Measurements from ENCODE around the gene BTNL8. TPM values are rescaled to one million over a fixed set of nuclear protein-coding genes. Genes with fewer than 3 reads are reported as not detected.

Gene BTNL8
- total RNA-seq, 1 donor from 2014 or later = not detected

- H3K4me1 Mint-ChIP-seq (ENCODE audit: low read depth) = no peaks in the 10 kb centered on the region
- H3K36me3 Mint-ChIP-seq (ENCODE audit: low read depth) = no peaks in the 10 kb centered on the region
- no peak overlapping the region for H3K27ac Mint-ChIP-seq
- no peak overlapping the region for H3K4me3 Mint-ChIP-seq
- no peaks in the 10 kb centered on the region for H3K9me3 Mint-ChIP-seq
- DNase-seq (ENCODE audit: low spot score) = no peak
- no peaks in the 10 kb centered on the region for H3K27me3 Mint-ChIP-seq (ENCODE audit: insufficient read depth)
- intact Hi-C loops (cut with micrococcal nuclease) = no loop called here
Observed at GRCh38 chr5:180901319-180902009, 2.5 kb downstream of the BTNL8 start.

- Mint-ChIP-seq H3K27ac (no peak overlapping the region), H3K9me3 (no peaks in the 10 kb centered on the region)
- DNase-seq (ENCODE audit: low spot score) = no peak
Observed at GRCh38 chr5:180908400-180908799, 9.4 kb downstream of the BTNL8 start.

DNA sequence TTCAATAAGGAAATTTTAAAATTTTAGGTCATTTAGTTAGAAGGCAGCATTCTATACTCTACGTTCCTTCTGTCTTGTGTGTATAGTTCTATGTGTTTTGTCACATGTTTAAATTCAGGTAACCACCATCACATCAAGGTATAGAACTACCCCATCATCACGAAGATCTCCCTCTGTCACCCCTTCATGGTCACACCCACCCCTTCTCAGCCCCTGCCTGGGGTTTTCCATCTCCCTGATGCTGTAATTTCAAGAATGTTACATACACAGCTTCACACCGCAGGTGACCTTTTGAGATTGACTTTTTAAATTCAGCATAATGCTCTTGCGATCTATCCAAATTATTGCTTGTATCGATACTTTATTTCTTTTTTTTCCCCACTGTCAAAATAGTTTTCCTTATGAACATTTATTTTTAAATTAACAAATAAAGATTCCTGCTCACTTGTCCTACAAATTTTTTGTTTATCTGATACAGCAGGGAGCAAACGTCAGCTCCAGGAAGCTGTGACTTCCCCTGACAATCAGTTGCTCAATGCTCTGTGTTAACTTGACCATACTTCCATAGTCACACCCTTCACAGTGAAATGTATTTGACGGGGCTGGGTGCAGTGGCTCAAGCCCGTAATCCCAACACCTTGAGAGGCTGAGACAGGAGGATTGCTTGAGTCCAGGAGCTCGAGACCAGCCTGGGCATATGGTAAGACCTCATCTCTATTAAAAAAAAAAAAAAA is 10.2 kb downstream of the BTNL8 start:
- no peak overlapping the region for H3K4me3 Mint-ChIP-seq
- no peaks in the 10 kb centered on the region for H3K36me3 Mint-ChIP-seq (ENCODE audit: low read depth)
- peak overlapping the region; percentile 30 for H3K27ac Mint-ChIP-seq
- no peaks in the 10 kb centered on the region for H3K27me3 Mint-ChIP-seq (ENCODE audit: insufficient read depth)
- H3K9me3 Mint-ChIP-seq = no peaks in the 10 kb centered on the region
- no peaks in the 10 kb centered on the region for H3K4me1 Mint-ChIP-seq (ENCODE audit: low read depth)
- intact Hi-C loops (cut with micrococcal nuclease) = no loop called here
- DNase-seq (ENCODE audit: low spot score) = no peak

More at GRCh38 chr5:180908400-180908799, 9.4 kb downstream of the BTNL8 start:
- H3K36me3 Mint-ChIP-seq (ENCODE audit: low read depth) = no peaks in the 10 kb centered on the region
- intact Hi-C loops (cut with micrococcal nuclease) = no loop called here
- no peaks in the 10 kb centered on the region for H3K27me3 Mint-ChIP-seq (ENCODE audit: insufficient read depth)
- H3K4me1 Mint-ChIP-seq (ENCODE audit: low read depth) = no peaks in the 10 kb centered on the region
- H3K4me3 Mint-ChIP-seq = no peak overlapping the region

DNA sequence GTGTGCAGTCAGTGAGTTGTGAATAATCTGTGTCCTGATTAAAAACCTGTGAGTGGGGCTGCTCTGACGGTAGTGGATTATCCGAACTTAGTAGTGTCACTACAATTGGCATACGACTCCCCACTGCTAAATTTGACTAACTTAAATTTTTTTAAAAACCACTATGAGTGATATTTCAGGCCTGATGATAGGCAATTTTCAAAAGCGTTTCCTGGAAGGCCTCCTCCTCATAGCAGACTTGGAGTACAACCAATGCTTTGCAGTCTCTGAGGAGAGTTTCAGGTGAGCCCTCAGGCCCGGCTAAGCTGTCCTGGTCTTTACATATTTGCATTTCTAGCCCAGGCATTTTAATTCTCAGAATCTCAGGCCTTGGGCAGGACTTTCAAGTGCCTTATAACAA is 10.8 kb downstream of the BTNL8 start:
- Mint-ChIP-seq H3K9me3 (no peaks in the 10 kb centered on the region), H3K27me3 (ENCODE audit: insufficient read depth) (no peaks in the 10 kb centered on the region), H3K36me3 (ENCODE audit: low read depth) (no peaks in the 10 kb centered on the region), H3K4me1 (ENCODE audit: low read depth) (no peaks in the 10 kb centered on the region), H3K4me3 (no peak overlapping the region), H3K27ac (no peak overlapping the region)
- intact Hi-C loops (cut with micrococcal nuclease) = no loop called here
- no peak for DNase-seq (ENCODE audit: low spot score)

DNA sequence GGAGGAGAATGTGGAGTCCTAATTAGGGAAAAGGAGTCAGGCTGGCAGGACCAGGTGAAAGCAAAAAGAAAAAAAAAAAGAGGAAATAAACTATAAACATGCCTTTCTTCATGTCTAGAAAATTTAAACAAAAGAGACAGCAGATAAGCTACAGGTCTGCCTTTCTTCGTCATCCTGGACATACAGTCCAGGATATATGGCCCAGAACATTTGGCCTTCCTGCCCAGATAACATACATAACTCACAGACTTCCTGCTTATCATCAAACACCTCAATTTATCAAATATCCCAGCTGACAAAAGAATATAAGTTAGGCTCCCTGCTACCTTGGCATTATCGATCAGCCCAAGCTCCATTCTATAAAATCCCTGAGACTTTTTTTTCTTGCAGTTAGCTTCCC is 11.2 kb downstream of the BTNL8 start:
- no peak overlapping the region for H3K27ac Mint-ChIP-seq
- H3K27me3 Mint-ChIP-seq (ENCODE audit: insufficient read depth) = no peaks in the 10 kb centered on the region
- intact Hi-C loops (cut with micrococcal nuclease) = no loop called here
- H3K4me1 Mint-ChIP-seq (ENCODE audit: low read depth) = no peaks in the 10 kb centered on the region
- DNase-seq (ENCODE audit: low spot score) = no peak
- H3K36me3 Mint-ChIP-seq (ENCODE audit: low read depth) = no peaks in the 10 kb centered on the region
- H3K4me3 Mint-ChIP-seq = no peak overlapping the region
- no peaks in the 10 kb centered on the region for H3K9me3 Mint-ChIP-seq

DNA sequence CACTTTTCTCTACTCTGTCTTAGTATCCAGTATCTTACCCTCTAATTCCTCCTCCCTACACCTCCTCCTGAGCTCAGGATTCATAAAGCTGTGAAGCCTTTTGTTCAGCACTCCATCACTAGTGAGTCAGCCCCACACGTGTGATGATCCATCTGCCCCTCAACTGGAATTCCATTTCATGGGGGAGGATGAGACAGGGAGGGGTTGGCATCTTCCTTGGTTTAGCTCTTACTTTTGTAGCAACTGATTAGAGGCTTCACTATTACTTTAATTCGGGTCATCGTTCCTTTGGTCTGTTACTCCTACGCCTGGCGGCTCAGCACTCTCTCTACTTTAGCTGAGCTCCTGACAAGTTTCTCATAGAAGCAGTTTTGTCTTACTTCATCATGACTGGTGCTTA is 11.8 kb downstream of the BTNL8 start:
- no peaks in the 10 kb centered on the region for H3K4me1 Mint-ChIP-seq (ENCODE audit: low read depth)
- intact Hi-C loops (cut with micrococcal nuclease) = no loop called here
- H3K4me3 Mint-ChIP-seq = no peak overlapping the region
- H3K27ac Mint-ChIP-seq = no peak overlapping the region
- no peak for DNase-seq (ENCODE audit: low spot score)
- no peaks in the 10 kb centered on the region for H3K36me3 Mint-ChIP-seq (ENCODE audit: low read depth)
- H3K27me3 Mint-ChIP-seq (ENCODE audit: insufficient read depth) = no peaks in the 10 kb centered on the region
- no peaks in the 10 kb centered on the region for H3K9me3 Mint-ChIP-seq

- Mint-ChIP-seq H3K27me3 (ENCODE audit: insufficient read depth) (no peaks in the 10 kb centered on the region), H3K9me3 (no peaks in the 10 kb centered on the region), H3K4me1 (ENCODE audit: low read depth) (no peaks in the 10 kb centered on the region), H3K27ac (no peak overlapping the region), H3K36me3 (ENCODE audit: low read depth) (no peaks in the 10 kb centered on the region), H3K4me3 (no peak overlapping the region)
- no peak for DNase-seq (ENCODE audit: low spot score)
- intact Hi-C loops (cut with micrococcal nuclease) = no loop called here
Observed at GRCh38 chr5:180914646-180915045, 15.7 kb downstream of the BTNL8 start.

DNA sequence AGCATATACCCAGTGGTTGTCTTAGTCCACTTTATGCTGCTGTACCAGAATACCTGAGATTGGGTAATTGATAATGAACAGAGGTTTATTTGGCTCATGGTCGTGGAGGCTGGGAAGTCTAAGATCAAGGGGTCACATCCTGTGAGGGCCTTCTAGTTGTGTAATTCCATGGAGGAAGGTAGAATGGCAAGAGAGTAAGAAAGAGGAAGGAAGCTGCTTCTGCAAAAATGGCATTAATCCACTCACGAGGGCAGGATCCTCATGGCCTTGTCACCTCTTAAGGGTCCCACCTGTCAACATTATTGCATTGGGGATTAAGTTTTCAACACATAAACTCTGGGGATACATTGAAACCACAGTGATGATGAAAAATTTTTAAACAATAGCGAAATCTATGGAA is 17.0 kb downstream of the BTNL8 start:
- no peaks in the 10 kb centered on the region for H3K4me1 Mint-ChIP-seq (ENCODE audit: low read depth)
- intact Hi-C loops (cut with micrococcal nuclease) = no loop called here
- no peaks in the 10 kb centered on the region for H3K9me3 Mint-ChIP-seq
- no peak overlapping the region for H3K27ac Mint-ChIP-seq
- H3K4me3 Mint-ChIP-seq = no peak overlapping the region
- no peaks in the 10 kb centered on the region for H3K36me3 Mint-ChIP-seq (ENCODE audit: low read depth)
- no peaks in the 10 kb centered on the region for H3K27me3 Mint-ChIP-seq (ENCODE audit: insufficient read depth)
- DNase-seq (ENCODE audit: low spot score) = no peak

- peaks cover 5% of the 10 kb centered on the region for H3K9me3 Mint-ChIP-seq
- intact Hi-C loops (cut with micrococcal nuclease) = no loop called here
- H3K4me3 Mint-ChIP-seq = no peak overlapping the region
- H3K27ac Mint-ChIP-seq = no peak overlapping the region
- no peaks in the 10 kb centered on the region for H3K4me1 Mint-ChIP-seq (ENCODE audit: low read depth)
- DNase-seq (ENCODE audit: low spot score) = no peak
- H3K27me3 Mint-ChIP-seq (ENCODE audit: insufficient read depth) = peaks cover 4% of the 10 kb centered on the region
- H3K36me3 Mint-ChIP-seq (ENCODE audit: low read depth) = no peaks in the 10 kb centered on the region
Observed at GRCh38 chr5:180918380-180918779, 19.4 kb downstream of the BTNL8 start.

- peaks cover 15% of the 10 kb centered on the region for H3K9me3 Mint-ChIP-seq
- H3K4me3 Mint-ChIP-seq = no peak overlapping the region
- intact Hi-C loops (cut with micrococcal nuclease) = no loop called here
- no peaks in the 10 kb centered on the region for H3K36me3 Mint-ChIP-seq (ENCODE audit: low read depth)
- peaks cover 4% of the 10 kb centered on the region for H3K27me3 Mint-ChIP-seq (ENCODE audit: insufficient read depth)
- H3K4me1 Mint-ChIP-seq (ENCODE audit: low read depth) = no peaks in the 10 kb centered on the region
- DNase-seq (ENCODE audit: low spot score) = no peak
- no peak overlapping the region for H3K27ac Mint-ChIP-seq
Observed at GRCh38 chr5:180920710-180921109, 21.8 kb downstream of the BTNL8 start.

GRCh38 chr5:180922932-180923331 is 24.0 kb downstream of the BTNL8 start:
- intact Hi-C loops (cut with micrococcal nuclease) = no loop called here
- H3K27me3 Mint-ChIP-seq (ENCODE audit: insufficient read depth) = peaks cover 6% of the 10 kb centered on the region

DNA sequence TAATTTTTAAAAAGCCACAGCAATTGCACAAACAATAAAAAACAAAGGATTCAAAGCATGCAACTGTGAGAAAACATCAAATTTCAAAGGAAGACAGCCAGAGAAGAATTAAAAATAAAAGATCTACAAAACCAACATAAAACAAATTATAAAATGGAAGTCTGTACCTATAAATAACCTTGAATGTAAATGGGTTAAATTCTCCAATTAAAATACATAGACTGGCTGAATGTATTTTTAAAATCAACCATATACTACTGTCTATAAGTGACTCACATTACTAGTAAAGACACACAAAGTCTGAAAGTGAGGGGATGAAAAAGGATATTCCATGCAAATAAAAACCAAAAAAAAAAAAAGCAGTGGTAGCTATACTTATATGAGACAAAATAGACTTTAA is 33.7 kb downstream of the BTNL8 start:
- H3K4me1 Mint-ChIP-seq (ENCODE audit: low read depth) = no peaks in the 10 kb centered on the region
- DNase-seq (ENCODE audit: low spot score) = no peak
- H3K27ac Mint-ChIP-seq = no peak overlapping the region
- H3K27me3 Mint-ChIP-seq (ENCODE audit: insufficient read depth) = peaks cover 5% of the 10 kb centered on the region
- no peaks in the 10 kb centered on the region for H3K36me3 Mint-ChIP-seq (ENCODE audit: low read depth)
- no peak overlapping the region for H3K4me3 Mint-ChIP-seq
- intact Hi-C loops (cut with micrococcal nuclease) = loop anchor here (5.0 kb wide), 1 partner anchor 85 kb away; no protein-coding TSS in a partner anchor
- H3K9me3 Mint-ChIP-seq = peaks cover 6% of the 10 kb centered on the region

More at GRCh38 chr5:180922932-180923331, 24.0 kb downstream of the BTNL8 start:
- Mint-ChIP-seq H3K36me3 (ENCODE audit: low read depth) (no peaks in the 10 kb centered on the region), H3K27ac (no peak overlapping the region), H3K9me3 (peaks cover 15% of the 10 kb centered on the region), H3K4me3 (no peak overlapping the region), H3K4me1 (ENCODE audit: low read depth) (no peaks in the 10 kb centered on the region)
- DNase-seq (ENCODE audit: low spot score) = no peak

DNA sequence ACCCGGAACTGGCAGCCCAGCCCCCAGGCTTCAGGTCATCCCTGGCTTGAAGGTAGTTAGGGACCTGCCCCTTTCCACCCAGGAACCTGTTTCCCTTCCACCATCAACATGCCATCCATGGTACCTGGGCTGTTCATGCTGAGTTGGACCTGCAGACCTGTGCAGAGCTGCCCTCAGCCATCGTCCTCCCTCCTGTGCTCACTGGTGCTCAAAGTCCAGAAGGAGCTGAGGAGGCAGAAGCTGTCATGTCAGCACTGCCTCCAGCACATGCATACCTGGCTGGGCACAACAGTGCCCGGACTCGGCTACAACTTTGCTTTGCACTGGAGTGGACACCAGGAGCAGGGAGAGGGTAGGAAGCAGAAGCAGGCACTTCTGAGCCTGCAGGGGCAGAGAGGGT is 36.2 kb downstream of the BTNL8 start:
- no peak overlapping the region for H3K27ac Mint-ChIP-seq
- no peak for DNase-seq (ENCODE audit: low spot score)
- H3K4me3 Mint-ChIP-seq = no peak overlapping the region
- intact Hi-C loops (cut with micrococcal nuclease) = no loop called here
- peaks cover 2% of the 10 kb centered on the region for H3K27me3 Mint-ChIP-seq (ENCODE audit: insufficient read depth)
- no peaks in the 10 kb centered on the region for H3K36me3 Mint-ChIP-seq (ENCODE audit: low read depth)
- H3K9me3 Mint-ChIP-seq = peaks cover 17% of the 10 kb centered on the region
- H3K4me1 Mint-ChIP-seq (ENCODE audit: low read depth) = no peaks in the 10 kb centered on the region

All from activated T-helper 1 cell treated with anti-CD3 and anti-CD28 coated beads, Interleukin-12 subunit alpha, Interleukin-12 subunit beta, Interleukin-2, Interleukin-4 antibody, amounts not matched to agents 30 ng/mL and 10 ng/mL and 1 ng/mL, durations not matched to agents 14 hours and 24 hours and 36 hours (primary cell).